ENCODE measurements around the gene TTC21B. TPM values are rescaled to one million over a fixed set of nuclear protein-coding genes. Genes with fewer than 3 reads are reported as not detected.

Gene TTC21B
- total and polyA plus RNA-seq, 9 of the 15 experiments (the other 6 are each of a cell fraction or from before 2014, with no cell fraction given), result 5.2 to 34.9 (median 18.5) TPM

- TF ChIP-seq USF2 (CRISPR knock-in tag; IDR thresholded peaks at IDR 0.05) (no peak), CAMTA2 (CRISPR knock-in tag; conservative IDR thresholded peaks at IDR 0.05) (no peak)
Measured at GRCh38 chr2:166000401-166000800, 46.8 kb upstream of the TTC21B start (continued).

- FAIRE-seq (no peak), ATAC-seq (no peak), DNase-seq (ENCODE audit: extremely low read depth in 1 of 4, low spot score in 3 of 4) (no peak)
- H3K9me3 ChIP-seq (replicated peaks; ENCODE audit: control insufficient read depth, insufficient read depth, low read depth, low read length), result no peaks in the 10 kb centered on the region
- no peaks in the 10 kb centered on the region for H3K4me1 ChIP-seq (replicated peaks in 1 of 2; ENCODE audit: control insufficient read depth in 2 of 2, insufficient read depth in 2 of 2, low read length in 2 of 2)
- no peaks in the 10 kb centered on the region for H4K20me1 ChIP-seq (replicated peaks; ENCODE audit: control insufficient read depth, insufficient read depth, low read length)
- H3K4me3 ChIP-seq, result no peak overlapping the region
- no peak overlapping the region for H3K4me2 ChIP-seq (ENCODE audit: insufficient read depth, low read length)
- H3K9me1 ChIP-seq (ENCODE audit: control insufficient read depth, insufficient read depth, low read length), result no peaks in the 10 kb centered on the region
- H3K27me3 ChIP-seq (ENCODE audit: control insufficient read depth in 2 of 2, insufficient read depth in 2 of 2, low read length in 2 of 2), result no peaks in the 10 kb centered on the region
- no peaks in the 10 kb centered on the region for H3K79me2 ChIP-seq (ENCODE audit: control insufficient read depth, insufficient read depth, low read length)
- POLR2A ChIA-PET, result no interaction called here
- H3K36me3 ChIP-seq (ENCODE audit: control insufficient read depth, insufficient read depth, low read length), result no peaks in the 10 kb centered on the region
- no TSS peak for BruUV-seq (replicated peaks)
- CTCF ChIA-PET (ENCODE audit: low intra/inter-chr PET ratio), result no interaction called here
- no peak overlapping the region for H3K27ac ChIP-seq (ENCODE audit: extremely low read depth, low read depth, low read length)
- no peak overlapping the region for H3K9ac ChIP-seq (ENCODE audit: insufficient read depth in 1 of 2, low read depth in 2 of 2, low read length in 2 of 2)
- no peak overlapping the region for H2AFZ ChIP-seq (ENCODE audit: low read depth, low read length)
- in situ Hi-C loops (cut with MboI) (no loop called here), intact Hi-C loops (cut with micrococcal nuclease) (no loop called here)
- TF ChIP-seq PHF8 (IDR thresholded peaks at IDR 0.05; ENCODE audit: borderline replicate concordance, low read length) (no peak), HDAC1 (IDR thresholded peaks at IDR 0.05) (no peak), CHAMP1 (IDR thresholded peaks at IDR 0.05) (no peak), HMG20A (CRISPR knock-in tag; conservative IDR thresholded peaks at IDR 0.05) (no peak), MCM2 (IDR thresholded peaks at IDR 0.05; ENCODE audit: low read depth) (no peak), POLR3G (IDR thresholded peaks at IDR 0.05; ENCODE audit: extremely low read depth, insufficient read length, insufficient replicate concordance) (no peak), CEBPZ (IDR thresholded peaks at IDR 0.05; ENCODE audit: borderline replicate concordance, low read depth, low read length) (no peak), SRF (CRISPR knock-in tag; IDR thresholded peaks at IDR 0.05) (no peak), NKRF (IDR thresholded peaks at IDR 0.05; ENCODE audit: borderline replicate concordance) (no peak), MCM5 (IDR thresholded peaks at IDR 0.05; ENCODE audit: low read depth) (no peak)
Measured at GRCh38 chr2:165990846-165991245, 37.3 kb upstream of the TTC21B start.

Data from K562 (cell line).